NCI-H2196 (cell line): ENCODE data around the gene TFIP11.

Source experiments
- DNase-seq: peaks from one replicate; lab custom pipeline; 2025; ENCODE audit not compliant: unreplicated experiment; lab: John Stamatoyannopoulos, UW

The TFIP11 gene

GRCh38 chr22:26479792-26480610 is 32.3 kb downstream of the TFIP11 start:
- no peak for DNase-seq

GRCh38 chr22:26479043-26479791 is 33.1 kb downstream of the TFIP11 start:
- no peak for DNase-seq

GRCh38 chr22:26477341-26477731 is 34.9 kb downstream of the TFIP11 start:
- DNase-seq: no peak

GRCh38 chr22:26476705-26477340 is 35.5 kb downstream of the TFIP11 start:
- no peak for DNase-seq

- no peak for DNase-seq
These were observed 37.6 kb downstream of the TFIP11 start for GRCh38 chr22:26474682-26475081.

- no peak for DNase-seq
These were observed 40.8 kb downstream of the TFIP11 start for GRCh38 chr22:26471522-26471921.

- no peak for DNase-seq
These were observed 41.5 kb downstream of the TFIP11 start for GRCh38 chr22:26470807-26471206.

- DNase-seq: no peak
These were observed 46.1 kb downstream of the TFIP11 start for GRCh38 chr22:26466196-26466595.

GRCh38 chr22:26464312-26464711 is 48.0 kb downstream of the TFIP11 start:
- DNase-seq: no peak

- DNase-seq: no peak
These were observed 48.6 kb downstream of the TFIP11 start for GRCh38 chr22:26463688-26464087.

- DNase-seq: no peak
These were observed 49.1 kb downstream of the TFIP11 start for GRCh38 chr22:26463101-26463661.

GRCh38 chr22:26462641-26463040 is 49.6 kb downstream of the TFIP11 start:
- DNase-seq: no peak

GRCh38 chr22:26462051-26462450 is 50.2 kb downstream of the TFIP11 start:
- no peak for DNase-seq

- DNase-seq: peak; percentile 38
These were observed 51.0 kb downstream of the TFIP11 start for GRCh38 chr22:26461188-26461810.

- DNase-seq: no peak
These were observed 52.1 kb downstream of the TFIP11 start for GRCh38 chr22:26460202-26460601.

- no peak for DNase-seq
These were observed 54.5 kb downstream of the TFIP11 start for GRCh38 chr22:26457661-26458272.

- DNase-seq: no peak
These were observed 58.3 kb downstream of the TFIP11 start for GRCh38 chr22:26453812-26454500.

- DNase-seq: no peak
These were observed 59.1 kb downstream of the TFIP11 start for GRCh38 chr22:26453216-26453615.

GRCh38 chr22:26452236-26453016 is 59.8 kb downstream of the TFIP11 start:
- DNase-seq: no peak
